Renal cortical epithelial cell (primary cell): ENCODE measurements around the gene IRF2. TPM values are rescaled to one million over a fixed set of nuclear protein-coding genes. Genes with fewer than 3 reads are reported as not detected.
A peak's percentile ranks its signal among the peaks of the same experiment; 100 is the strongest.

ENCODE experiments used
- DNase-seq: peaks from one replicate; pipeline ENCODE4 v3.0.0-alpha.2; 2011; ENCODE audit warnings: low read depth
- total RNA-seq: library from RNA; depleted of rRNA; stranded (reverse); fragments of >200 nt; gene quantifications from 2 replicates; pipeline ENCODE4 v1.2.3, GENCODE V29; 2014

Gene IRF2
- total RNA-seq: 21.2 and 33.3 TPM in 2 replicates

DNA sequence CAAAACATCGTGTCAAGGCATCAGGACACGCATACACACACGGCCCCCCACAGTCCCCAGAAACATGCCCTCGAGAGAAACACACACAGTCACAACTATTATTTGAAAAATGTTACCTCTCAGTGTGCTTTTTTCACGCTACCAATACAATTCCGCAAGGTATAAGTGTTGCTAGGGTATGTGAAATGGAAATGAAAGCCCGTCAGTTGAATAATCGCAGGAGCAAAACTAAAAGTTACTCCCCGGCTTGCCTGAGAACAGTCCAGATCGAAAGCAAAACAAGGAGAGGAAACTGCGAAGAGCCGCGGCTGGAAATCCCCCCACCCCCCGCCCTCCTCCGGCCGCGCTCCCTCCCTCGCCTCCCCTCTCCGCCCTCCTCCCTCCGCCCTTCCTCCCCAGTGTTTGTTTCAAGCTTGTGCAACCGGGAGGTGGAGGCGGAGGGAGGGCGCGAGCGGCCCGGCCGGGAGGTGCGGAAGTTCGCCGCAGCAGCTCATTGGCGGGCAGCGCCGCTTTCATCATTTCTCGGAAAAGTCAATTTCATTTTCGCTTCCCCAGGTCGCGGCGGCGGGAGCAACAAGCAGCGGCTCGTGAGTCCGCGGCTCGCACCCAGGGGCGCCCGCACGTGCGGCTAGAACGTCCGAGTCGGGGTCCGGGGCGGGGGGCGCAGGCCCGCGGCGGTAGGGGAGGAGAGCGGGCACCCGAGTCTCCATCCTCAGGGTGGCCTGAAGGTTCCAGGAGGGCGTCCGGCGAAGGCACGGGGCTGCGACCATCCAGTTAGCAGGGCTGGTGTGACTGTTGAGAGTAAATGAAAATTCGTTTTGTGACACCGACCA is at the start of gene IRF2:
Gene IRF2, minus strand, starts transcription at position 288 of the 833 bp plus-strand sequence. CDS start 45,486 bp downstream, outside the sequence.
- DNase-seq: peak; percentile 89

DNA sequence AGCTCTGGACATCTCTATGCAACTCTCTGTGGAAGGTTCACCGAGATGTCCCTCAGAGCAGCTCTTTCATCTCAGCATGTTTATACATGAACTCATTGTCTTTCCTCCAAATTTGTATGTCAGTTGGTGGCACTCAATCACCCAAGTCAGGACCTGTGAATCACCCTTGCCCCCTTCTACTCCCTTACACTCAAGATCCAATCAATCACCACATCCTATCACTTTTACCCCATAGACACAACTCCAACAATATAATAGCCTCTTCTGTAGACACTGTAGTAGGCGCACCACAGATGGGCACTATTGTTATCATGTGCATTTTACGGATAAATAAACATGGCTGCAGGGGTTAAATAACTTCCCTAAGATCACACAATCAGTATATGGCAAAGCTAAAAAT is 41.3 kb upstream of the IRF2 start:
- no peak for DNase-seq

- DNase-seq: peak; percentile 76
These were observed 40.0 kb upstream of the IRF2 start for GRCh38 chr4:184514121-184514988.

DNA sequence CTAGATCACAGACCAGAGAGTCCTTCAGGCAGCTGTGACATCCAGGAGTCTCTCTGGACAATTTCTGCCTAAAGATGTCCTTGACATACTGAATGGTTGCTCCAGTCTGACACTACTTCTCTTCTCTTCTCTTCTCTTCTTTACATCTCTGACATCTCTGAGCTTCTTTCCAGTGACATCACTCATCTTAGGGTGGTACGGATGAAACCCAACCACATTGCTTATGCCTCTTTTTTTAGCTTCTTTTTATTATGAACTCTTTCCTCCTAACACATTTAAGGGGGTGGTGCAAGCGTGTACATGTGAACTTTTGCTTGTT is 39.4 kb upstream of the IRF2 start:
- no peak for DNase-seq

DNA sequence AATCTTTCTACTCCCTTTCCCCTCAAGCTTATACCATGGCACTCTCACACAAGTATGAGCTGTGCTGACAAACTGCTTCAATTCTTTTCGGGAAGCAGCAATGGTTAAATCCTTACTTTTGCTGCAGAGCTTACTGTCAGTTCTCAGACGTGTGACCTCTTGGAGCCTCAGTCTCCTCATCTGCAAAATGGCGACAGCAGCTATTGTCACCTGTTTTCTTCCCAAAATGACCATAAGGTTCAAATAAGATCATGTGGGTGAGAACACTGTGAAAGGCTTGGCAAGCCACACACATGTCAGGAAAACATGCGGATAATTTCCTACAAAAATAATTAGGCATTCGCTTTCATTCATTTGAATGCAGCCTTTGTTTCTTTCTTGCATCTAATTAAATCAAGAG is 36.8 kb upstream of the IRF2 start:
- no peak for DNase-seq

- DNase-seq: no peak
These were observed 36.1 kb upstream of the IRF2 start for GRCh38 chr4:184510401-184510800.

DNA sequence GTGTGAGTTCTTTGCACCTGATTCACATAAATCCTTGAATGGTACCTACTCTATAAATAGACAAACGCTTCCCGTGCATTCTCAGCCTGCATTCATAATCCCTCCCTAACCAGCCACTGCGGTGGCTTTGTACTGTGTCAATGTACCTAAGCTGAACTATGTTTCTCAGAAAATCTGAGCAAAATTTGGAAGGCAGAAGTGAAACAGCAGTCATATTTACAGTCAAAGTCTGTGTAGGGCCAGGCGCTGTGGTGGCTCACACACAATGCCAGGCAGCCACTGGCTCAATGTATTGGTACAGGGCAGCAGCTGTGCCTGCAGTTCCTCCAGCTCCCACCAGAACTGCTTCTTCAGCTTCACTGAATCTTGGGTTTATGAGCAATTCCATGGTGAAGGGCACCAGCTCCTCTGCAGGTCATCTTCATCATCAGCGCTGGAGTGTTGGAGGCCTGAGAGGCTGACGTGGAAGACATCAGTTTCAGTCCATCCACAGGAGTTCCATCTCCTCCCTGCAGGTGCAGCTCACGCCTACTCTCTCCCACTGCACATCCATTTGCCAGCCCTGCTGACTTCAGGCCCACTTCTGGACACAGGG is 32.3 kb upstream of the IRF2 start:
- DNase-seq: no peak

DNA sequence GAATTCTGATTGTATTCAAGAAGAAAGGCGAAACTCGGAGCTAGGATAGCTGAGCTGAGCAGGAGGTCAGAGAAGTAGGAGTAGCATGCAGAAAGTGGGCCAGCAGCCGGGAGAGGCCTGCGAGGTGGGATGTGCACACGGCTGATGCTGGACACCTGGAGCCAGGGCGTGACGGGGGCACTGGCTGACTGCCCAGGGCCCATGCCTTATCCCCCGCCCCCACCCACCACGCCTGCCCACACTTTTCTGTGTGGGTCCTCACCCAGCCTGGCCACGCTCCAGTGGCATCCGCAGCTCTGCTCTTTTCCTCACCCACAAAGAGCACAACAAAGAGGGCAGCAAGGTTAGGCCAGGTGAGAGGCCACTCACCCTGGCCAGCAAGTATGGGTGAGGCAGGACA is 30.0 kb upstream of the IRF2 start:
- no peak for DNase-seq

DNA sequence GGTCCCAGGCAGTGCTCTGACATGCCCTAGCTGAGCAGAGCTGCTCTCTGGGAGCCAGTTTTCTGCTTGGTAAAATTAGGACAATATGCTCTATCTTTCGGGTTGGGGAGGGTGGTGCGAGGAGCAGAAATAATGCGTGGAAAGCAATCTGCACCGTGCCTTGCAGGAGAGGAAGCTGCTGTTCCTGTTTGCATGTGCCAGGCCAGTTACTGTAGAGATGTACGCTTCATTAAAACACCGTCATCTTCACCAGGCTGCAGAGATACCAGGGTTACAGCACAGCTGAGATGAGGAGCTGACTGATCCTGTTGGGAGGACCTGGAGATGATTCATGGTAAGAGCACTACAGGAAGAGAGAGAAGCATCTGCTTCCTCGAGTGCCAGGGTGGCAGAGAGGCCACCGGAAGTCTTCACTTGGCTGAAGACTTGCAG is 29.5 kb upstream of the IRF2 start:
- no peak for DNase-seq

DNA sequence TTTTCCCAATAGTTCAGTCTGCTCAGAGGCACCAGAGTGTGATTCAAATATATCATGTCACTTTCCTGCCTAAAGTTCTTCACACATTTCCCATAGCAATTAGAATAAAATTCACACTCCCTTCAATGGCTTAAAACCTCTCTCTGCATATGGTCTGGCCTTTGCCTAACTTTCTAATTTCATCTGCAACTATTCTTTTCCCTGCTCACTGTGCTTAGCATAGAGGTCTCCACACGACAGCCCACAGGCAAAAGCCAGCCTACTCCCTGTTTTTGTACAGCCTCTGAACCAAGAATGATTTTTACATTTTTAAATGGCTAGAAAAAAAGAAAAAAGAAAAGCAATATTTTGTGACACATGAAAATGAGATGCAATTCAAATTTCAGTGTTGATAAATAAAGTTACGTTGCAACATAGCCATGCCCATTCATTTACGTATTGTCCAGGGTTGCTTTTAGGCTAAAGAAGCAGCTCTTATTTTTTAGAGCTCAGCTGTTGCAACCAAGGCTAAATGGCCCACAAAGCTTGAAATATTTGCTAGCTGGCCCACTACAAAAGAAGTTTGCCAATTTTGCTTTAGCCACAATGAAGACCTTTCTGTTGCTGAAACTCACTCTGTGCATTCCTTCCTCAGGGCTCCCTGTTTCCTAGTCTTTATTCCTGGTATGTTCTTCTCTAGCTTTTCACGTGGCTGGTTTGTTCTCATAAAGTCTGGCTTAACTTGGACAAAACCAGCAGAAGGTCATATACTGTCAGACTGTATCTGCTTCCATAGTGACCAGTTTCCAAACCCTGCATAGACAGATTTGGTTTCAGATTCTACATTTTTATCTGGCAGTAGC is 26.6 kb upstream of the IRF2 start:
- no peak for DNase-seq

GRCh38 chr4:184499996-184500395 is 25.6 kb upstream of the IRF2 start:
- no peak for DNase-seq

DNA sequence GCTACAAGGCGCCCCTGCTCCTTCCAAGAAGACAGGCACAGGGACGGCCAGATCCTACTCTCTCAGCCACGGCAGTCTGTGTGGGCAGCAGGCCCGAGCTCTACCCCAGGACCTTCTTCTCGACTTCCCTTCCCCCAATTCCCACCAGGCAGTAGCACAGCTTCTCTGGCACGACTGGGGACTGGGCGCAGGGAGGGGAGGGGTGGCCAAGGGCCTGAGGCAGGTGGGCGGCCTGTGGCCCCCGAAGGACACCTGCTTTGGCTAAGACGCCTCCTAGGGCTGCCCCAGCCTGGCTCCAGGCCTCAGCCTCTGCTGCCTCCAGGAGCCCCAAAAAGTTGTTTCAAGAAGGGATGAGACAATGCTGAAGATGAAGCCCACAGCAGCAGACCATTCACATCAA is 24.2 kb upstream of the IRF2 start:
- DNase-seq: no peak

DNA sequence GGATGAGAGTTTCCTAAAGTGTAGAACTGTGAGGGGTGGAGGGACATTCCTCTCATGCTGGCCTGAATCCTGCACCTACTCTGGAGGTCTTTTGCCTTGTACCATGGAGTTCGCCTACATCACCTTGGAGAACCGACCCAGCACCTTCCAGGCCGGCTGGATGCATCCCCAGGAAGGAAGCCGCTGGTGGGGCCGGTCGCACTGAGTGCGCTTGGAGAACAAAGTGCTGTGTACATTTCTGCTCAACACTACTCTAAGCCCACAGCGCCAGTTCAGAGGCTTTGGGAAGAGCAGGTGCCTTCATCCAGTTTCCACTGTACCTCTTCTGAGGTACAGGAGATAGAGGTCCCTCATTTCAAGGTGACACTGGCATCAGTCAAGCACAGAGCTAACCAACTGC is 15.4 kb upstream of the IRF2 start:
- no peak for DNase-seq

- DNase-seq: no peak
These were observed 13.2 kb upstream of the IRF2 start for GRCh38 chr4:184487503-184487902.

GRCh38 chr4:184485279-184485678 is 10.9 kb upstream of the IRF2 start:
- no peak for DNase-seq

- no peak for DNase-seq
These were observed 7.2 kb upstream of the IRF2 start for GRCh38 chr4:184481544-184481943.

GRCh38 chr4:184479516-184479950 is 5.2 kb upstream of the IRF2 start:
- no peak for DNase-seq

GRCh38 chr4:184477201-184477999 is 3.0 kb upstream of the IRF2 start:
- no peak for DNase-seq

DNA sequence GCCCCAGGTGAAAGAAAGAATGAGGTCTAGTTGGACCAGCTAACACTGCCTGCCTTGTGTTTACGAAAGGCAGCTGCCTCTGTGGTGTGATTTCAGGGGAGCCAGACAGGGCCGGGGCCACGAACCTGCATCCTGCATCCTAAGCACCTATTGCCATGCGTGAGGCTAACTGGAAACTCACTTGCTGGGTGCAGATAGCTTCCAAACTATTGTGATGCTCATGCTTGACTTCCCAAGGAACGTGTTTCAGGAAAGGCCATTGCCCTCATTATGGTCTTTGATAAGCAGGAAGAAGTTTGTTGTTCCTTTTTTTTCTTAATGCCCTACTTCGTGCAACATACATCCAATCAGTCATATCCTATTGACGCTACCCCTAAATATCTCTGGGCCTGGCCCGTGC is 2.3 kb upstream of the IRF2 start:
- DNase-seq: no peak

- DNase-seq: no peak
These were observed 1.1 kb upstream of the IRF2 start for GRCh38 chr4:184475498-184475897.

DNA sequence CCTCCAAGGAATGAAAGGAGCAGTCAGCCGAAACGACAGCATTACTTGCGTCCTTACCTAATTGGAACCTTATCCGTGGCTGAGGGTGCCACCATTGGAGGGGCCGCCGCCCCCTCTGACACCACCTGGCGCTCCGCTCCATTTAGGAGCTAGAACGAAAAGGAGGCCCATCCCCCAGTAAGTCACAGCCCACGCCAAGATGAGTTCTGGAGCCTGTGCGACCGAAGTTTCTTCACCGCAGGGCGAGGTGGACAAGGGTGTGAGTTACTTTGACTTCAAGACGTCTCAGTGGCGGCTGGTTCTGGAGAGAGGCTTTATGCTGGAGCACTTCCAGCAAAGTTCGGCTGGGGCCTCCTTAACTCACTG is 729 bp upstream of the IRF2 start:
- peak; percentile 32 for DNase-seq
